K562 treated with DMSO at 1 percent for 24 hours (cell line): ENCODE data around the gene OR13F1. TPM values are rescaled to one million over a fixed set of nuclear protein-coding genes. Genes with fewer than 3 reads are reported as not detected.

ENCODE experiments used
- total RNA-seq: library from RNA; unstranded; fragments of 300-600 nt; gene quantifications from 2 replicates; pipeline ENCODE4 v1.2.3, GENCODE V29; 2022; ENCODE audit warnings: low read depth; ENCODE audit not compliant: insufficient read depth

Gene OR13F1, protein sequence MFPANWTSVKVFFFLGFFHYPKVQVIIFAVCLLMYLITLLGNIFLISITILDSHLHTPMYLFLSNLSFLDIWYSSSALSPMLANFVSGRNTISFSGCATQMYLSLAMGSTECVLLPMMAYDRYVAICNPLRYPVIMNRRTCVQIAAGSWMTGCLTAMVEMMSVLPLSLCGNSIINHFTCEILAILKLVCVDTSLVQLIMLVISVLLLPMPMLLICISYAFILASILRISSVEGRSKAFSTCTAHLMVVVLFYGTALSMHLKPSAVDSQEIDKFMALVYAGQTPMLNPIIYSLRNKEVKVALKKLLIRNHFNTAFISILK
- total RNA-seq: not detected in 2 replicates

GRCh38 chr9:104503963-104504362 lies at the start of gene OR13F1:
OR13F1 (plus strand) TSS chr9:104504263; CDS start chr9:104504263, 0 bp downstream.

GRCh38 chr9:104527109-104527508 lies 23.0 kb downstream of the OR13F1 start, which contains the start of gene OR13C4:
OR13C4 (minus strand) TSS chr9:104527209; CDS start chr9:104527209, 0 bp downstream.

GRCh38 chr9:104536756-104537155 lies 32.7 kb downstream of the OR13F1 start, which contains the start of gene OR13C3:
OR13C3 (minus strand) TSS chr9:104536856; CDS start chr9:104536723, 133 bp downstream.

Other genes starting within 250 kb of the OR13F1 start
- not detected in 2 replicates for gene OR13C4, start 22.9 kb downstream of the OR13F1 start, total RNA-seq
- gene OR13C3, start 32.6 kb downstream of the OR13F1 start, total RNA-seq: not detected in 2 replicates
- gene OR13C8, start 64.9 kb downstream of the OR13F1 start, total RNA-seq: not detected in 2 replicates
- gene OR13C5, start 95.2 kb downstream of the OR13F1 start, total RNA-seq: not detected in 2 replicates
- gene OR13C2, start 101.4 kb downstream of the OR13F1 start, total RNA-seq: not detected in 2 replicates
- gene OR13C9, start 113.9 kb downstream of the OR13F1 start, total RNA-seq: not detected in 2 replicates
- not detected in 2 replicates for gene OR13D1, start 190.3 kb downstream of the OR13F1 start, total RNA-seq
- 18.1 and 21.8 TPM in 2 replicates for gene NIPSNAP3A, start 243.4 kb downstream of the OR13F1 start, total RNA-seq